Measurements from ENCODE around the gene PREPL. TPM values are rescaled to one million over a fixed set of nuclear protein-coding genes. Genes with fewer than 3 reads are reported as not detected.

PREPL gene
- total RNA-seq, 4 donors from 2014 or later = 33.6 to 38.6 (median 35.3) TPM

DNA sequence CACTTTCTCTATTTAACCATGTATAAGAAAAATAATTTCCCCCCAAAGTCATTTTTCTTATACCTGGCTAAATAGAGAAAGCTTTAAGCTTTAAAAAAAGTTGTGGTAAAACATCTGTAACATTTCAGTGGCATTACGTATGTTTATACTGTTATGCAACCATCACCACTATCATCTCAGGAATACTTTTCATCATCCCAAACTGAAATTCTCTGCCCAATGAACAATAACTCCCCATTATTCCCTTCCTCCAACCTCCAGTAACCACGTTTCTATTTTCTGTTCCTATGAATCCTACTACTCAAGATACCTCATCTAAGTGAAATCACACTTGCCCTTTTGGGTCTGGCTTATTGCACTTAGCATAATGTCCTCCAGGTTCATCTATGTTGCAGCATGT lies 87.7 kb downstream of the PREPL start:
- Histone ChIP-seq H3K4me3 (no peak overlapping the region), H3K36me3 (no peaks in the 10 kb centered on the region), H3K4me1 (peaks cover 0 to 10% (median 4%) of the 10 kb centered on the region in 4 donors), H3K9me3 (no peaks in the 10 kb centered on the region), H3K27me3 (no peaks in the 10 kb centered on the region), H3K27ac (replicated peaks in 1 of 4) (no peak overlapping the region)
- 57% methylated on average over 2 of the region's 2 CpGs for WGBS
- DNase-seq (ENCODE audit: extremely low spot score) = no peak
- intact Hi-C loops (cut with DNase I) = no loop called here
- TF ChIP-seq, protein P1, sequence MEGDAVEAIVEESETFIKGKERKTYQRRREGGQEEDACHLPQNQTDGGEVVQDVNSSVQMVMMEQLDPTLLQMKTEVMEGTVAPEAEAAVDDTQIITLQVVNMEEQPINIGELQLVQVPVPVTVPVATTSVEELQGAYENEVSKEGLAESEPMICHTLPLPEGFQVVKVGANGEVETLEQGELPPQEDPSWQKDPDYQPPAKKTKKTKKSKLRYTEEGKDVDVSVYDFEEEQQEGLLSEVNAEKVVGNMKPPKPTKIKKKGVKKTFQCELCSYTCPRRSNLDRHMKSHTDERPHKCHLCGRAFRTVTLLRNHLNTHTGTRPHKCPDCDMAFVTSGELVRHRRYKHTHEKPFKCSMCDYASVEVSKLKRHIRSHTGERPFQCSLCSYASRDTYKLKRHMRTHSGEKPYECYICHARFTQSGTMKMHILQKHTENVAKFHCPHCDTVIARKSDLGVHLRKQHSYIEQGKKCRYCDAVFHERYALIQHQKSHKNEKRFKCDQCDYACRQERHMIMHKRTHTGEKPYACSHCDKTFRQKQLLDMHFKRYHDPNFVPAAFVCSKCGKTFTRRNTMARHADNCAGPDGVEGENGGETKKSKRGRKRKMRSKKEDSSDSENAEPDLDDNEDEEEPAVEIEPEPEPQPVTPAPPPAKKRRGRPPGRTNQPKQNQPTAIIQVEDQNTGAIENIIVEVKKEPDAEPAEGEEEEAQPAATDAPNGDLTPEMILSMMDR (IDR thresholded peaks at IDR 0.05) = no peak
- TF ChIP-seq POLR2AphosphoS5 (IDR thresholded peaks at IDR 0.05) = no peak

DNA sequence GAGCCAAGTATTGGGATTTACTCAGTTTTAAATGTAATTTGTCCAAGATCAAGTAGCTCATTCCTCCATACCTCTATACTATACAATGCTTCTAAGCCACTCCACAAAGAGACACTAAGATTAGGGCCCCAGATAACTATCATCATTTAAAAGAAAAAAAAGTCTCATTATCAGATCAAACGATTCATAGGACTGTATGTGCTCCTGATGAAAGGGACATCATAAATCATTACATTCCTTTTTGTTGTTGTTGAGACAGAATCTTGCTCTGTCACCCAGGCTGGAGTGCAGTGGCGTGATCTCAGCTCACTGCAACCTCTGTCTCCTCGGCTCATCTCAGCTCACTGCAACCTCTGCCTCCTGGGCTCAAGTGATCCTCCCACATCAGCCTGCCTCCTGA lies 88.2 kb downstream of the PREPL start:
- Histone ChIP-seq H3K4me1 (peaks cover 4 to 15% (median 9%) of the 10 kb centered on the region in 4 donors), H3K27me3 (no peaks in the 10 kb centered on the region), H3K9me3 (no peaks in the 10 kb centered on the region), H3K36me3 (no peaks in the 10 kb centered on the region), H3K4me3 (no peak overlapping the region), H3K27ac (replicated peaks in 1 of 4) (no peak overlapping the region)
- 77% methylated on average over 3 of the region's 3 CpGs for WGBS
- DNase-seq (ENCODE audit: extremely low spot score) = no peak
- TF ChIP-seq, protein P1 (IDR thresholded peaks at IDR 0.05) = no peak
- no peak for TF ChIP-seq EP300 (IDR thresholded peaks at IDR 0.05)
- TF ChIP-seq POLR2A (IDR thresholded peaks at IDR 0.05; ENCODE audit: low read depth) = no peak
- no peak for TF ChIP-seq POLR2AphosphoS5 (IDR thresholded peaks at IDR 0.05)
- intact Hi-C loops (cut with DNase I) = no loop called here

DNA sequence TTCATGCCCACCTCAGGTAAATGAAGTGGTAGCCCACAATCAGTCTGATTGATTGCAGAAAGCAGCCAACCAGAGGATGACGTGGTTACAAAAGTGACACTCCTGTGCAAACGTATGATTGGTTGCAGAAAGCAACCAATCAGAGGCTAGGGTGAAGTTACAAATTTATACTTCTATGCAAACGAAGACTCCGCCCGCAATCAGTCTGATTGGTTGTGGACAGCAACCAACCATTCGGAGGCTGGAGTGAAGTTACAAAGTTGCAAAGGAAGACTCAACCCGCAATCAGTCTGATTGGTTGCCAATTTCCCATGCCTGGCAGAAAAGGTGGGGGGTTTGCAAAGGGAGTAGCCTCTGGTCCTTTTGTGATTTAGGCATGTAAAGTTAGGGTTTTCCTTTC lies 90.0 kb downstream of the PREPL start:
- H3K4me3 ChIP-seq = no peak overlapping the region
- H3K27ac ChIP-seq (replicated peaks in 1 of 4) = no peak overlapping the region
- intact Hi-C loops (cut with DNase I) = no loop called here
- H3K4me1 ChIP-seq = peaks cover 6 to 27% (median 20%) of the 10 kb centered on the region in 4 donors
- no peak for DNase-seq (ENCODE audit: extremely low spot score)
- 89% methylated on average over 7 of the region's 7 CpGs for WGBS
- TF ChIP-seq EP300 (IDR thresholded peaks at IDR 0.05) (no peak), POLR2AphosphoS5 (IDR thresholded peaks at IDR 0.05) (no peak), POLR2A (IDR thresholded peaks at IDR 0.05; ENCODE audit: low read depth) (no peak)
- TF ChIP-seq, protein P1 (IDR thresholded peaks at IDR 0.05) = no peak
- H3K36me3 ChIP-seq = no peaks in the 10 kb centered on the region
- no peaks in the 10 kb centered on the region for H3K27me3 ChIP-seq
- no peaks in the 10 kb centered on the region for H3K9me3 ChIP-seq

DNA sequence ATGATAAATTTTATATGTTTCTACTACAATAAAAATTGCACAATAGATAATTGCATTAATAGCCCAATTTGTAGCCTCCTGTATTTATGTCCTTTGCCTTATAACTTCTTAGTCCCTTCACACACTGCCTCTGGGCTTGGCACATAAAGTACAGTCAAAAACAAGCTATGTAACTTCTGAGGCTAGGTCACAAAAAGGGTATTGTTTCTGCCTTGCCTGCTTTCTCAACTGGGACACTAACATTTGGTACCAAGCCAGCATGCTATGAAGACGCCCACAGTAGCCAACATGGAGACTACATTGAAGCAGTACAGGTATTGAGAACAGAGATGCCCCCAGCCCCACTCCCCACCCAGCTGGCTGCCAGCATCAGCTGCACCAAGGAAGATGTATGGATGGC lies 91.5 kb downstream of the PREPL start:
- no CpG with 5 or more reads among the region's 1 CpG for WGBS
- Histone ChIP-seq H3K9me3 (no peaks in the 10 kb centered on the region), H3K27me3 (no peaks in the 10 kb centered on the region), H3K4me3 (no peak overlapping the region), H3K36me3 (no peaks in the 10 kb centered on the region), H3K27ac (replicated peaks in 1 of 4) (no peak overlapping the region), H3K4me1 (peaks cover 6 to 19% (median 17%) of the 10 kb centered on the region in 4 donors)
- intact Hi-C loops (cut with DNase I) = no loop called here
- DNase-seq (ENCODE audit: extremely low spot score) = no peak
- TF ChIP-seq EP300 (IDR thresholded peaks at IDR 0.05) = no peak
- TF ChIP-seq, protein P1 (IDR thresholded peaks at IDR 0.05) = no peak
- no peak for TF ChIP-seq POLR2AphosphoS5 (IDR thresholded peaks at IDR 0.05)
- no peak for TF ChIP-seq POLR2A (IDR thresholded peaks at IDR 0.05; ENCODE audit: low read depth)
